ENCODE measurements around the gene BACH2. TPM values are rescaled to one million over a fixed set of nuclear protein-coding genes. Genes with fewer than 3 reads are reported as not detected.

Gene BACH2
- total and polyA plus RNA-seq, 8 donors = 0.19 to 10.8 (median 1.4) TPM; not detected in 1

DNA sequence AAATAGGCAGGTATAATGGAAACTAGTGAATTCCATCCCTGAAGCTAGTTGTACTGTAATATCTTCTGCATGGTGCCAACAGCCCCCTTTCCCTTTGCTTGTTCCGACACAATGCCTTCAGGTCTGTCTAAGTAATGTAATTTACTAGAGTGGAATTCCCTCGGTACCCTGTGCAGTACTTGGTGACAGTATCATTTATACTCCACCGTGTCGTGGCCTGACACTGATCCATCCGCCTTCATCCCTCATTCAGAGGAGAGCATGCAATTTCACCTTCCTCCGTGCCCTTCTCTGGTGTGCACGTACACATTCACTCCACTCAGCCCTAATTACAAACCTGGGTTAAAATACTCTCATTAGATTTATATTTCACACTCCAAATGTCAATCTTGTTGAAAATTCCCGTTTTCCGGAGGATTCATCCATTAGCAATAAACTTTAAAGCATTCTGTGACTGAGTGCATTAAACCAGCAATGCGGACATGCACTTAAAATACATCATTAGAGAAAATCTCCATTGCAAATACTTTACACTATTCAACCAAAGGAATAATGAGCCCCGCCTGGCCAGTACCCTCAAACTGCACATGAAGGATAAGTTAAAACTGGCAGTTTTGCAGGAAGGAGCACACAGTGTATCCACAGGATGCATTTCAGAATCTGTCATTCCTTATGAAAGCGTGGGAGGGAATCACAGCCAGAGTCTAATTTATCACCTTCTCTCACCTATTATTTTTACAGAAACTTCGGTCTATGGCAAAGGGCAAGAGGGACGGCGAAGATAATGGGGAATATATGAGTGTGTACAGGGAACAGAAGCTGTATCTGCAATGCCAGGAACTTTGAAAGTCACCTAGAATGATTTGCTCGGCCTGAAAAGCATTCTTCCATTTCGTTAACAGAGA, 219.9 kb downstream of the BACH2 start:
- no peaks in the 10 kb centered on the region for H3K27me3 ChIP-seq
- H3K36me3 ChIP-seq = no peaks in the 10 kb centered on the region
- no peak for DNase-seq
- 87 to 93% (median 91%) methylated on average over 17 of the region's 17 CpGs for WGBS, 5 donors
- H3K27ac ChIP-seq = no peak overlapping the region
- intact Hi-C loops (cut with DNase I; ENCODE audit: low total_unique reads) = no loop called here
- no peaks in the 10 kb centered on the region for H3K9me3 ChIP-seq
- TF ChIP-seq POLR2A (IDR thresholded peaks at IDR 0.05) (no peak), EP300 (IDR thresholded peaks at IDR 0.05) (no peak), POLR2AphosphoS5 (IDR thresholded peaks at IDR 0.05) (no peak)
- TF ChIP-seq, protein P1, sequence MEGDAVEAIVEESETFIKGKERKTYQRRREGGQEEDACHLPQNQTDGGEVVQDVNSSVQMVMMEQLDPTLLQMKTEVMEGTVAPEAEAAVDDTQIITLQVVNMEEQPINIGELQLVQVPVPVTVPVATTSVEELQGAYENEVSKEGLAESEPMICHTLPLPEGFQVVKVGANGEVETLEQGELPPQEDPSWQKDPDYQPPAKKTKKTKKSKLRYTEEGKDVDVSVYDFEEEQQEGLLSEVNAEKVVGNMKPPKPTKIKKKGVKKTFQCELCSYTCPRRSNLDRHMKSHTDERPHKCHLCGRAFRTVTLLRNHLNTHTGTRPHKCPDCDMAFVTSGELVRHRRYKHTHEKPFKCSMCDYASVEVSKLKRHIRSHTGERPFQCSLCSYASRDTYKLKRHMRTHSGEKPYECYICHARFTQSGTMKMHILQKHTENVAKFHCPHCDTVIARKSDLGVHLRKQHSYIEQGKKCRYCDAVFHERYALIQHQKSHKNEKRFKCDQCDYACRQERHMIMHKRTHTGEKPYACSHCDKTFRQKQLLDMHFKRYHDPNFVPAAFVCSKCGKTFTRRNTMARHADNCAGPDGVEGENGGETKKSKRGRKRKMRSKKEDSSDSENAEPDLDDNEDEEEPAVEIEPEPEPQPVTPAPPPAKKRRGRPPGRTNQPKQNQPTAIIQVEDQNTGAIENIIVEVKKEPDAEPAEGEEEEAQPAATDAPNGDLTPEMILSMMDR (IDR thresholded peaks at IDR 0.05) = no peak
- no peaks in the 10 kb centered on the region for H3K4me1 ChIP-seq
- no peak overlapping the region for H3K4me3 ChIP-seq

DNA sequence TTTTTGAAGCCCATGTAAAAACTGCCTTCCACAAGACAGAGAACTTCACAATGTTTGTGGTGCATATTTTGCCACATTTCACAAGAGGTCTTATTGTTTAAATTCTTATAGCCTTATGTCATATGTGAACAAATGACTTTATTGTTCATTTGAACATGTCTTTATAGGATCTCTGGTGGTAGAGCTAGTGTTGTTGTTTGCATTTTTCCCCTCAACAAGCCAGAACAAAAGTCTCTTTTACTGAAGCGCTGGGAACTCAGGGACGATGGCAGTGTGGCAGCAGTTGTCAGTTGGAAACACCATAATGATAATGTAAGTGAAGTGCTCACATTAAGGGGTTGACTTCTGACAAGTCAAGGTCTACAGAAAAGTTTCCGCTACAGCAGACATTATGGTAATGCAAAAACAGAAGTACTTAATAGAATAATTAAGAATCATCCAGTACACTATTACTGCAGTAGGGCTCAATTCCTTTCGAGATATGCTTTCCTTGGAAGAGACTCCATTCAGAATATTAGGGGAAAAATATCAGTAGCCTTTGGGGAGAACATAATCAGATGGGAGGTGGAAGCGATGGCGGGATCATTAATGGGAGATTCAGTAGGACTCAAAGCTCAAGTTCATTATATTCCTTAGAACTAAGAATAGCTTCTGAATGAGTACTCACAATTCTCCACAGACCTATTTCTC, 222.3 kb downstream of the BACH2 start:
- DNase-seq = peak in 1 of 2 donors; percentile 23
- Histone ChIP-seq H3K27me3 (no peaks in the 10 kb centered on the region), H3K4me3 (no peak overlapping the region), H3K36me3 (no peaks in the 10 kb centered on the region), H3K27ac (no peak overlapping the region), H3K4me1 (no peaks in the 10 kb centered on the region), H3K9me3 (no peaks in the 10 kb centered on the region)
- no peak for TF ChIP-seq POLR2A (IDR thresholded peaks at IDR 0.05)
- TF ChIP-seq, protein P1 (IDR thresholded peaks at IDR 0.05) = no peak
- no peak for TF ChIP-seq POLR2AphosphoS5 (IDR thresholded peaks at IDR 0.05)
- no peak for TF ChIP-seq EP300 (IDR thresholded peaks at IDR 0.05)
- 87 to 92% (median 91%) methylated on average over 6 of the region's 6 CpGs for WGBS, 5 donors
- intact Hi-C loops (cut with DNase I; ENCODE audit: low total_unique reads) = no loop called here

DNA sequence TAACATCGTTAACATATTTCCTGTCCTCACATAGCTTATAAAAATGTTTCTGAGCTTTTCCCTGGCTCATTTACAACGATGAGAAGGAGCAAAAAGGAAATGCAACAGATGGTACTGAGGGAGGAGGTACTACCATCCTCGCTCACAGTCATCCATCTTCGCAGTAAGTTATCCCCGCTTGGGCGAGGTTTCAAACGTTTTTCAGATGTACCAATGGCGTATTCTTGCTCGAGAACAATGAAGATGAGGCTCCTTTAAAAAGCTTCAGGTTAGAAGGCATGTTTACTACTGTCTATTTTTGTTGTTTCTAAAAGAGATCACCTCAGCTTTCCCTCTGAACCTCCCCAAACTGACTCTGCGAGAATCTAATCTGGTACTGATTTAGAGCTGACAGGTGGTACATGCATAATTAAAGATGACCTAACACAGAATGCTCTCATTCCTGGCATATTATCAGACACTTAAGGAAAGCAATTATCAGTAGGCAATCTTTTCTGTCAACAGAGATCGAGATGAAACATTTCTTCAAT, 223.6 kb downstream of the BACH2 start:
- no peak overlapping the region for H3K4me3 ChIP-seq
- H3K36me3 ChIP-seq = no peaks in the 10 kb centered on the region
- H3K27me3 ChIP-seq = no peaks in the 10 kb centered on the region
- H3K27ac ChIP-seq = no peak overlapping the region
- H3K4me1 ChIP-seq = no peaks in the 10 kb centered on the region
- H3K9me3 ChIP-seq = no peaks in the 10 kb centered on the region
- intact Hi-C loops (cut with DNase I; ENCODE audit: low total_unique reads) = no loop called here
- whole genome bisulfite sequencing, 5 donors = 70 to 75% (median 71%) methylated on average over 11 of the region's 11 CpGs
- DNase-seq = no peak
- TF ChIP-seq EP300 (IDR thresholded peaks at IDR 0.05) = no peak
- TF ChIP-seq, protein P1 (IDR thresholded peaks at IDR 0.05) = no peak
- TF ChIP-seq POLR2A (IDR thresholded peaks at IDR 0.05) = no peak

DNA sequence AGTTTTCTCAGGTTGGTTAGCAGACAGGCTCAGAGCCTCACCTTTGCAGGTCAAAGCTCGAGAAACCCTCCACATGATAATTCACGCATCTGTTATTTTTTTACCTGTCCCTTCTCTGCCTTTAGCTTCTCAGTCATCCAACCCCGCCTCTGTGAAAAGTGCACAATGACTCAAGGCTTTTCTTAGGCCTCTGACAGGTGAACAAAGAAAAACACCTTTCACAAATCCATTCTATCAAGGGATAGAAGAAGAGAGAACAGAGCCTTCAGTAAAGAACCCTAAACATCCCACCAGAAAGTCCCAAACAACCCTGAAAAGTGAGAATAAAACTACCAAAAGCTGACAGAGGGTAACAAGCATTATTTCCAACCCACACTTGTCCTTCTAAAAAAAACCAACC, 224.1 kb downstream of the BACH2 start:
- H3K36me3 ChIP-seq = no peaks in the 10 kb centered on the region
- no peaks in the 10 kb centered on the region for H3K27me3 ChIP-seq
- no peak overlapping the region for H3K27ac ChIP-seq
- TF ChIP-seq EP300 (IDR thresholded peaks at IDR 0.05) = no peak
- TF ChIP-seq POLR2A (IDR thresholded peaks at IDR 0.05) = no peak
- TF ChIP-seq POLR2AphosphoS5 (IDR thresholded peaks at IDR 0.05) = no peak
- TF ChIP-seq, protein P1 (IDR thresholded peaks at IDR 0.05) = no peak
- no peaks in the 10 kb centered on the region for H3K9me3 ChIP-seq
- intact Hi-C loops (cut with DNase I; ENCODE audit: low total_unique reads) = no loop called here
- H3K4me1 ChIP-seq = no peaks in the 10 kb centered on the region
- WGBS, 5 donors = 55 to 86% (median 64%) methylated on average over 3 of the region's 3 CpGs
- DNase-seq = no peak
- H3K4me3 ChIP-seq = no peak overlapping the region

Data from stomach (tissue), 9 donors.